Measurements from ENCODE around the gene TRMT11.
A peak's percentile ranks its signal among the peaks of the same experiment; 100 is the strongest.
"Not testable (repeated sequence)": the region's sequence is repeated elsewhere in the genome, so short reads cannot be mapped to it uniquely, and the experiment has no call there.

Gene TRMT11

DNA sequence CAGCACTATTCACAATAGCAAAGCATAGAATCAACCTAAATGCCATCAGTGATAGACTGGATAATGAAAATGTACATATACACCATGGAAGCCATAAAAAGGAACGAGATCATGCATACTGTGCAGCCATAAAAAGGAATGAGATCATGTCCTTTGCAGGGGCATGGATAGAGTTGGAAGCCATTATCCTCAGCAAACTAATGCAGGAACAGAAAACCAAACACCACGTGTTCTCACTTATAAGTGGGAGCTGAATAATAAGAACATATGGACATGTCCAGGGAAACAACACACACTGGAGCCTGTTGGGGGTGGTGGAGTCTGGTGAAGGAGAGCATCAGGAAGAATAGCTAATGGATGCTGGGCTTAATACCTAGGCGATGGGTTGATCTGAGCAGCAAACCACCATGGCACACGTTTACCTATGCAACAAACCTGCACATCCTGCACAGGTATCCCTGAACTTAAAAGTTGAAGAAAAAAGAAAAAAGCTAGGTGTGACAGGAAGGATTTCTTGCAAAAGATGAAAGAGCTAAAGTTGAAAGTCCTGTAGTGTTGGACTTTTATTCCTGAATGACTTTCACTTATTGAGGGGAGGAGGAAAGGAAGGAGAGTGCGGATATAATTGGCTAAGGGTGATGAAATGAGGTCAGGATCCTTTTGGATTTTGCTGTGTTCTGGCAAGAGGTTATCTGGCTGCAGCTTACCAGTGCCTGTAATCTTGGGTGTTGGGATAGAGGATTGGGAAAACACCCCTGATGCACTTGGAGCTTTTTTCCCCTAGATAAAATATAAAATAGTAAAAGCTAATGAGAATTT lies 8.5 kb downstream of the TRMT11 start:
- DNase-seq = no peak

DNA sequence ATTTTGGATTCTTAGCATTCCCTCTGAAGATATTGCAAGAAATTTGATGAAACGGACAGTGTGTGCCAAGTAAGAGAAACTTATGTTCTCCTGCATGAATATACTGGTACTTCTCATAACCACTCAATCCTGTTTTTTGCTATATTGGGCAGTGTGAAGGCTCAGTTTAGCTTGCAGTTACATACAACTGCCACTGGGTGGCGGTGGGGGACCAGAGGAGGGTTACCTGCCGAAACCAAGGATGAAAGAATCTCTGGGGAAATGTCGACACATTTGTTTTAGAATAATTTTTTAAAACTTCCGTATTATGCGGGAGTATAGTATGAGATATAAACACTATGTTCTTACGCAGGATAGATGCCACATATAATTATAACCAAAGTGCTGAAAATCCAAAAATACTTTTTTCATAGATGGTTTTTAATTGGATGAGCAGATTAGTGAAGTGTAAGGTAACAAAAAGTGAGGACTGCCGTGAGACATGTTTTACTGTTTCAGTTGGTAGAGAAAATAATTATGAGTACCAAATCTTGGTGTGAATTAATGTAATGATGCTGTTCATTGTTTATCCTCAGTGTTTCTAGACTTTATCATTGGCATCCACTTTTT lies 9.7 kb downstream of the TRMT11 start:
- DNase-seq = peak; percentile 73 to 75

DNA sequence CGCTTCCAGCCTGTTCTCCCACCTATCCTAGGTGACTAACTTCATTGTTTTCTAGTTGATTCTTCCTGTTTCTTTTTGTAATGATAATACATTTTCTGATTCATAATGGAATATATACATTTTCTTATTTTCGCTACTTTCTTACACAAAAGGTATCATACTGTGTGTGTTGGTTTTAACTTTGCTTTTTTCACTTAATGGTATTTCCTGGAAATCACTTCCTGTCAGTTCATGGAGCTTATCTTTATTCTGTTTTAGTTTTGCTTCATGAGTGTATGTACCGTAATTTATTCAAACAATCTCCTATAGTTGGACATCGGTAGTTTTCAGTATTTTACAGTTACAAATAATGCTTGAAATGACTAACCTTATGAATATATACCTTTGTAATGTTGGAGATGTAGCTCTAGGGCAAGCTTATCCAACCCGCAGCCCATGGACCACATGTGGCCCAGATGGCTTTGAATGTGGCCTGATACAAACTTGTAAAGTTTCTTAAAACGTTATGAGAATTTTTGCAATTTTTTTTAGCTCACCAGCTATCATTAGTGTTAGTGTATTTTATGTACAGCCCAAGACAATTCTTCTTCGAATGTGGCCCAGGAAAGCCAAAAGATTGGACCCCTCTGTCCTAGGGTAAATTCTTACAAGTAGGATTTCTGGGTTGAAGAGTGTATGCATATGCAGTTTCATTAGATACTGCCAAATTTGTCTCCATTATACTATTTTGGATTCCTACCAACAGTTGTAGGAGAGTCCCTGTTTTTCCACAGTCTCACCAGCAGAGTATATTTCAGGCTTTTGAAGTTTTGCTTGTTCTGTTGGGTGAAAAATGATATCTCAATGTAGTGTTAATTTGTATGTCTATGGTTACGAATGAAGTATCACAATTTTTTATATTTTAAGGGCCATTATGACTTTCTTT lies 16.7 kb downstream of the TRMT11 start:
- no peak for DNase-seq

DNA sequence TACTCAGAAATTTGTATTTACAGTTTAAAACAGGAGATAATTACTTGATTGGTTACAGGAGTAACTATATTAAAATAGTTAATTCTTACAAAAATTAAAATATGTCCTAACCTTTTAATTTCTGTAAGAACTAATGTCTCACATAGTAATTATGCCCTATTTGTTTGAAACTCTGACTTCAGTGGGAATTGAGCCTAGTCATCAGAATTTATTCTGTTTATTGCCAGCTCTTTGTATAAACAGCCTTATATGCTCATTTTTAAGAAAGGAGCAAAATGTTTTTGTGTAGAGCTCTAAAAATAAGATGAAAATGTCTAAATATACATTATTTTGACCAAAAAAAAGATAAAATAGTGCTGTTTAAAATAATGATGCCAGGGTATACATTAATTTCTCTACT lies 21.5 kb downstream of the TRMT11 start:
- no peak for DNase-seq

DNA sequence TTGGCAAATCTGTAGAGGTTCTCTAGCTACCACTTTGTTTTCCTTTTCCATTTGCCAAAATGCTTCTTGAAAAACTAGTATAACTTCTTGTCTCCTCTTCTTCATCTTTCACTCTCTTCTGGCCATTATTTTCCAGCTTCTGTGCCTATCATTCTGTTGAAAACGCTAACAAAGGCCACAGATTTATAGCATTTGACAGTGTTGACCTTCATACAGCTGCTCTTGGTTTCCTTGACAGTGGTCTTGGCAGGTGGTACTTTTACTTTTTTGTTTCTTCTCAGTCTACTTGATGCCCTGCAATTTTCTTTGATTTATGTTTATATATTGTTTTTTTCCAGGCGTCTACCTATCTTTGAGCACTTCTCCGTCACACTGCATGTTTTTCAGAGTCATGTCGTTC lies 23.7 kb downstream of the TRMT11 start:
- no peak for DNase-seq

DNA sequence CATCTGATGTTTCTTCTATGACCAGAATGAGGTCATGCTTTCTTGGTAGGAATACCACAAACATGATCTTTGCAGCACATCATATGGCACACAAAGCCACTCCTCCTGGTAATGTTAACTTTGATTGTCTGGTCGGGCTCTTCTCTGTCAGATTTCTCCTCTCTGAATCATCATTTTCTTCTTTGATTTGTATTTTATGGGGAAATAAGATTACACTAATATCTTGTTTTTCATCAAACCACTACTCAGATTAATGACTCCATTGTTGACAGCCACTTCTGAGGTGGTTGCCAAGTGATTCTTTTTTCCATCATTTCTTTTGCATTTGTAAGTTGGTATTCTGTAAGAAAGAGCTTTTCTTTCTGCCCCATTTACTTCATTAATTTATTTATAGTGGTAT lies 29.5 kb downstream of the TRMT11 start:
- no peak for DNase-seq

DNA sequence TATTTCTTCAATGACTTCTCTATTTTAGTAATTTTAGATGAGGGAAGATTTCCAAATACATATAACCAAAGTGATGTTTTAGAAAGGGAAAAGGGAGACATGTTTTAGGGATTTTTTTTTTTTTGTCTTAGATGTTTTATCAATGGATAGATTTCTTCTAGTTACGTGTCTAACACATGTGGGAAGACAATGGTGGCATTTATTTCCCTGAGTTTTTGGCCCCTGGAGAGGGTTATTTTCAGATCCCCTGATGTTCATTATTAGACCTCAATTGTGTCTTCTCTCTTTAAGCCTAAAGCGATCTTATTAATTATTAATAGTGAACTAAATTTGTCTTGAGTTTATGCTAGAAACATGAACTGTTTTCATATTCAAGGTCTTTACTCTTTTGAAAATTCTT lies 30.3 kb downstream of the TRMT11 start:
- no peak for DNase-seq

DNA sequence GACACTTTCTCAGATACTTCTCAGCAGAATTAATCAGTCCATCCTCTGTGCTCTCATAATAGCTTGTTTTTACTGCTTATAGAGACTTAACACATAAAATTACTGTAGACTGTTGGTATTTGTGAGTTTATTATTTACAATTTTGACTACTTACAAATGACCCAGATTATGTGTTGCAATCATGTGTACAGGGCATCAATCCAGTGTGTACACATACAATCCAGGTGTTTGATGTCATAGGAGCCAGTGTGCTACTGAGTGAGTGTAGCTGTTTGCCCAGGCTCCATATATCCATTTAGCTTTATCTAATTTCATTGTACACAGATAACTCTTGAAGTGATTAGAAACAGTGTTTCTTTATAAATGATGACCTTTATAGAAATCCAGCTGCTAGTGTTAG lies 31.3 kb downstream of the TRMT11 start:
- no peak for DNase-seq

DNA sequence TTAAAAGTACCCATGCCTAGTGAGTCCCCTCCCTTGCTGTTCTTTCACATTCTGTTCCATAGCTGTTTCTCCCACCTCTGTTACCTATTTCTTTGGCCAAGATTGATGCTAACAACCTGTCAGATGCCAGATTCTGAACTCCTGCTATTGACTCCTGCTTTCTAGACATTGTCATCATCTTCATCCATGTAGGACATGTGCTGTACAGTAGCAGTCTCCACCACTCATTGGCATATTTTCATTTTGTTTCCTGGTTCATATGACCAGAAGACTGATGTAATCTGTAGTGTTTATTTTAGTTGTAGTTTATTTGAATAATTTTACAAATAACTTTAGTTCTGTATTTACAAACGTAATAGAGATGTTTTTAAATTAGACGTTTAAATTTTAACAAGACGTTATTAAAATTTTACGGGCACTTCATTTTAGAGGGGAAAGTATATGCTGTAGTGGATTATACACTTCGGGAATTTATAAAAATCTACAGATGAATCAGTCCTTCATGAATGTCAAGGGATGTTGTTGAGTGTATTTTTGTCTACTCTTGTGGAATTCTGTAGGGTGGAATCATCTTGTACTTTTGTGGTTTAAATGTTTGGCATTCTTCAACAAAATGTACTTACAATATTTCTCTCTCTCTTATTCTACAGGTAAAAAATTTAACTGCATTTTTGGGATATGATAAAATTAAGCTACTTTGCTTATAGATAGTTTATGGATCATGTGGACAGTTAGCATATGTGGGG lies 34.1 kb downstream of the TRMT11 start:
- DNase-seq = no peak

DNA sequence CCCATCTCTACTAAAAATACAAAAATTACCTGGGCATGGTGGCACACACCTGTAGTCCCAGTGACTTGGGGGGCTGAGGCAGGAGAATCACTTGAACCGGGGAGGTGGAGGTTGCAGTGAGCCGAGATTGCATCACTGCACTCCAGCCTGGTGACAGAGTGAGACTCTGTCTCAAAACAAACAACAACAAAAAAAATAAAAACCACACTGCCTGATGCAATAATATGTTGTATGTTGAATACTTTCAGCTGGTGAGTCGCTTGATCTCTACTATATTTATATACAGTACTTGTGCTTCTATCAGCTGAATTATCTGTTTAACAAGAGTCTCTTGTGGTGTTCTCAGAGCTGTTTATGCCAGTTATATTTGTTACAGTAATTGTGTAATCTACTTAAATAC lies 37.1 kb downstream of the TRMT11 start:
- not testable (repeated sequence) for DNase-seq

DNA sequence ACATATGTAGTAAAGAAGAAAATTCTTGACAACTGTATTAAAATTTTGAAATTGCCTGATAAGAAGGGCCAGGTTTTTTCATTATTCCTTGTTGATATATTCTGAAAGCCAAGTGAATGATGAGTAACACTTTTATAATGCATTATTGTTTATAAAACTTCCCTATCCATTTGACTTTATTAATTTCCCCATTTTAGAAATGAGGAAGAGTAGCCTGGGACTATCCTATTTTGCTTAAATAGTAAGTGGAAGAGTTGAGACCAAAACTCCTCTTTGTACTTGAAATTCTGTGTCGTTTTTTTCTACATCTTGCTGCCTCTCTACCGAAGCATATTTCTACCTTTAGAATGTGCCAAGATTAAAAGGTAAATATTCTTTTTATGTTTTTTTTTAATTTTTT lies 39.7 kb downstream of the TRMT11 start:
- no peak for DNase-seq

DNA sequence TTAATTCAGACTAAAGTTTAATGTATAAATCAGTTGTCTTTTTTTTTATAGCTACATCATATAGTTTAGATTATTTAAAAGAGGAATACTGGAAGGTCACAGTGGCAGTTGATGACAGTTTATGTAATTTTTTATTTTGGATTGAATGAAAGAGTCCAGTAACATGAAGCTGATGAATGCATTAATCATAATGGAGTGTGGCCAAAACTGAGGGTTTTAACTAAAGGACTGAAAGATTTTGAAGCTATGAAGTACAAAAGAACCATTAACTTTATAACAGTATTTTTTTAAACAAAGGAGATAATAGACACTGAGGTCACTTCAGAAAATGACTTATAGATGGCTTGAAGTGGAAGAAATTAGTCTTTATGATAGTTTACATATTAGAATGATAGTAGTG lies 41.3 kb downstream of the TRMT11 start:
- DNase-seq = no peak

DNA sequence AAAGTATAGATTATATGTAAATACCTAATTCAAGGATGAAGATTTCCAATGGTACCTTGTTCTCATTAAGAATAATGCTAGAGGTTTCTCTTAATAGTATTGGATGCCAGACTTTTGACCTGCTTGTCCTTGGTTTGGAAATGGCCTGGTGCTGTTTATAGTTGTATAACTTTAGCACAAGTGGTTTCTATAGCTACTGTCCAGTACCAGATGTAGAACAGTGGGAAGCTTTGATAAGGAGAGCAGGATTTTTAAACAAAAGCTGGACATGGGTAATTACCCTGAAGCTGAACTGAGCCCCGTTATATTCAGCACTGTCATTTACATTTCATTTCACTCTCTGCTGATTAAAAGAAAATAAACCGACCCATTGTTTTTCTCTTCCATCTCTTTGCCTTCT lies 43.7 kb downstream of the TRMT11 start:
- no peak for DNase-seq

DNA sequence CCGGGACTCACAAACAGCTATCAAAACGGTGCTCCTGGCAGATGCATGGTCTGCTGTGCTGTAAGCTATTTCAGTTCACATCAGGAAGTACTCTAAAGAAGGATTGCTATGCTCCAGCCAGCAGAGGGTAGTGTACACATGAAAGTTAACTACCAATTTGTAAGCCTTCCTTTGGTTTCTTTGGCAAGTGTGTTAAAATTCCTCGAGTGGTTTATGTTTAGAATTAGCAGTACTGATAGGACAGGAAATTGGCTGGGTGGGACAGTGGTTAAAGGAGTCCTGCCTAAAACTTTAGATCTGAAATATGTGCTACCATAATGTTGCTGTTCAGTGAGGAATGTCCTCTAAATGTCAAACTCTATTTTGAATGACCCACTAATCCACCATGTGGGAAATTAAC lies 47.4 kb downstream of the TRMT11 start:
- DNase-seq = peak; percentile 85 to 87

DNA sequence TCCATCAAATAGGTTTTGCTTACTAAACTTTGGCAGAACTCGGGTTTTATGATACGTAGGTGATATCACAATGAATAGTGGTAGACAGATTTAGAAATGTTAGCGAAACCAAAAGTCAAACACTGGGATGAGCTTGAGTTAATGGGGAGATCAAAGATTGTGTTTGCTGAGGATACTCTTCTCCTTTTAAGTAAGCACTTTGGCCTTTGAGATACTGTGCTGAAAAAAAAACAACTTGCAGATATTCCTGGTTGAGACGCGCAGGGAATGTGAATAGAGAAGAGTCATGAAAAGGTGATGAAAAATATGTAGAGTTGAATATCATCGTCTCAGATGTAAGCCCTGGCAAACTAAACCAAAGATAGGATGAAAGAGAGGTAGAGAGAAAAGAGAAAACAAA lies 48.3 kb downstream of the TRMT11 start:
- DNase-seq = no peak

DNA sequence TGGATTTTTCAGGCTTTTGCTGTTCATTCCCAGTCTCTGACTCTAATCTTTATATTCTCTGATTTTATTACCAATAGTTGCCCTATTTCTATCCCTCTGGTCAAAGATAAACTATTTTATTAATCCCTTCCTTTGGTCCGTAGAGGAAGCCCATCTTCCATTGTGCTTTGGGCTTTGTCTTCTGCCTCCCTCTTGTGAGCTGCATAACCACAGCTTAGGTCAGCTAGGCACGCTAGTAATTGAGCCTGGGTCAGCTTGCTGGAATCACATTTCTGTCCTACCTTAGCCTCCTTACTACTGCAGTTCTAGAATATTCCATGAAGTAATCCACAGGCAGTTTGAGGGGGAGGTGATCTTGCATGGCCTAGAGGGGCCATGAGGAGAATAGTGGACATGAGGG lies 49.4 kb downstream of the TRMT11 start:
- DNase-seq = no peak

DNA sequence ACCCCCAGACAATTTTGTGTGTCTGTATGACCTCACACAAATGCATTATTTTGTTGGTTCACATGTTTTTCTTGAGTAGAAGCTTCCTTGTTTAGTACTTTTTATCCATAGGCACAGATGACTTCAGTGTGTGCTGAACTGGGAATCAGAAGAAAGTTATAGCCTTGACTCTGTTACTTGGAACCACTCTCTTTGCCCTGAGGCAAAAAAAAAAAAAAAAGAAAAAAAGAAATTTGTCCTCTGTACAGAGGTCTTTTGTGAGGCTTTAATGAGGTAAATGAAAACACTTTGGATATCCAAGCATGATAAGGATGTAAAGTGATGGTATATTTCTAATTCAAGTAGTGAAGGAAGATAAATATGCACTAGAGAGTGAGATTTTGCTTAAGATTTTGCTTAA lies 51.9 kb downstream of the TRMT11 start:
- no peak for DNase-seq

DNA sequence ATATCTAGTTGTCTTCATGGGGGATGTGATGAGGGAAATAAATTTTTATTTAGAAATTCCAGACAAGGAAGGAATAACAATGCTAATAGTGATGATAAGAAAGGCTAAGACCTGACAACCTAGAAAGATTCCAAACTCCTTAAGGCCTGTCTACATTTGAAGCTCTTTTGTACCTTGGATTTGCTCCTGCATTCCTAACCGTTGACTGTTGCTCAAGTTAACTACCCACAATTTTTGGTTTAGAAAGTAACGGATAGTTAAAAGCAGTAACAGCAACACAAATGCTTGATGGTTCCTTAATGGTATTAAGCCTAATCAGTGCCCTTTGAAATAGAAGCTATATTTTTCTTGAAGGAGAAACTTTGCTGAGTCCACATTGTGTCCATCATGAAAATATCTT lies 52.9 kb downstream of the TRMT11 start:
- DNase-seq = no peak

DNA sequence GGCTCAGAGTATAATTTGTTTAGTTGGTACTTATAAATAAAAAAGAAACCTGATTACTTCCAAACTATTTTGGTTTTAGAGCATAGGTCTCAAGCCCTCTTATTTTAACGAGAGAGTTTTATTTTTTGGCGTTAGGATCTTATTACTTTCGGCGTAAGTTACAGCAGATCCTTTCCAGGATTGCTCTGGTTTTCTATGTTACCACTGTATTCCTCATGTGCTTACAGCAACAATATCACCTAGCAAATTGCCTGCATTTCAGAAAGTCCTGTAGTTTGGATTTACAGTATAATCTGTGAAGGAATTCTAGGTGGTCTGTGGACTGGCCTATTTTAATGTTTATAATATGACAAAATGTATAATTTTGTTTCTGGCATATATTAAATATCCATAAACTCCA lies 54.1 kb downstream of the TRMT11 start:
- DNase-seq = no peak

DNA sequence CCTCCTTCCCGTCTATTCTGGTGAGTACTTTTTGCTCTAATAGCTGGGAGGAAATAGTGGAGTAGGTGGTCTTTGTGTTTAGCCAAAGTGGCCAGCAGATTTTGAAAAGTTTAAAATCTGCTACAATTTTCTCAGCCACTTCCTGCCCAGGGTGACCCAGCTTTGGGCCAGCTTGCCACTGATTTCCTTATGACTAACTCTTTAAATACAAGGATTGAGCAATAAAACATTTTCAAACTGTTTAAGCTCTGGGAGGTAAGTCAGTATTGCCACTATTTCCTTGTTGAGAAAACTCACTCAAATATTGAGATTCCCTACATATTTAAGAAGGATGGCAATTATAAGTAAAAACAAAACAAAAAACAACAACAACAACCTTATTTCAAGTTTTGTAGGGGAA lies 54.5 kb downstream of the TRMT11 start:
- DNase-seq = peak; percentile 96 to 97

DNA sequence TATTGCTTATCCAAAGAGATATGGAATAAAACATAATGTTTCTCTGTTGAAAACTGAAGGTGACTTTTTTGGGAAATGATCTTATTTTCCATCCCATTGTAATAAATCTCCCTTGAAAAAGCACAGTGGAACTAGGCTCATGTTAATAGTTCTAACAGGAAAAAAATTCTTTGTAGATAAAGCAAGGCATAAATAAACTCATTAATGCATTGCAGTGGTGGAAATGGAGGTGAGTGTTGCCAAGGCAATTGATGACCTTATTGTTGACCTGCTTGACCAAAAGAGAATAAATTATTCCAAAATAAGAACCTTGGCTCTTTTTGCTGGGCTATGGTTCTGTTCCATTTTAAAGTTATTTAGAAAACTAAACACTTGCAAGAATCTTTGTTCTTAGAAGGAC lies 55.2 kb downstream of the TRMT11 start:
- DNase-seq = no peak

DNA sequence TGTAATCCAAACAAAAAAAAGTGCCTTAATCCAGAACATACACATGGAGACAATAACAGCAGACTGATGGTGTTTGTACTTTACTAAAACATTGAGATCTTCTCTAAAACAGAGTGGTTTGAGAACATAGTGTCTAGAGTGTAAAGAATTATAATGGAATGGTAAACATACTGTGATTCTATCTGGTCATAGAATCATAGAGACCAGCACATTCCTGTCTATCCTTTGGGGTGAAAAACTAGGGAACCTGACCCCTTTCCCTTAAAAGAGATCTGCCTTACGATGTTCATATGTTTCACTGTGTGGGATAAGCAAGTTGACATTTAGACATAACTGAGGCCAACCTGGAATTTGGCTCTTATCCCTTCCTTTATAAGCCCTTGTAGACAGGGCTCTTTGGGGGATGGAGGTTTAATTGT lies 55.7 kb downstream of the TRMT11 start:
- no peak for DNase-seq

DNA sequence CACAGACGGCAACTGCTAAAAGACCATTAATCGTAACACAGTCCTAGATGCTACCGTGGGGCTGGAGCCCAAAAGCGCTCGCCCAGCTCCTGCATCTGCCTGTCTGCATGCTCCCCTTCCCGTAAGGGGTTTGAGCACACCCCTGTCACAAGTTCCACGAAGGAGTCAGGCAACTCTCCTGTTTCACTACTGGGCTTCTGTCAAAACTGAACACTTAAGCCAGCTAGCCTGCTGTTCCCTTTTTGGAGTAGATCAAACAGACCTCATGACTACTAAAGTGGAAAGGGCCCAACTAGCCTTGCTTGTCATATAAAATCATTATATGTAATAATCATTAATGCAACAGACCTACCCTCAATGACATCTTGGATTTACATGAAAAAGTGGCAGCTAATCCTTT lies 61.3 kb downstream of the TRMT11 start:
- no peak for DNase-seq

Data from AML-193 (cell line).